HG03135 (cell line): ENCODE data around the gene RECK.
"Not testable (repeated sequence)": the region's sequence is repeated elsewhere in the genome, so short reads cannot be mapped to it uniquely, and the experiment has no call there.

Experiments
- ATAC-seq: cut with Tn5 transposase; IDR thresholded peaks from one replicate; pipeline ENCODE4 v1.9.1; 2021; ENCODE audit warnings: mild to moderate bottlenecking, moderate library complexity; ENCODE audit not compliant: unreplicated experiment

RECK gene

DNA sequence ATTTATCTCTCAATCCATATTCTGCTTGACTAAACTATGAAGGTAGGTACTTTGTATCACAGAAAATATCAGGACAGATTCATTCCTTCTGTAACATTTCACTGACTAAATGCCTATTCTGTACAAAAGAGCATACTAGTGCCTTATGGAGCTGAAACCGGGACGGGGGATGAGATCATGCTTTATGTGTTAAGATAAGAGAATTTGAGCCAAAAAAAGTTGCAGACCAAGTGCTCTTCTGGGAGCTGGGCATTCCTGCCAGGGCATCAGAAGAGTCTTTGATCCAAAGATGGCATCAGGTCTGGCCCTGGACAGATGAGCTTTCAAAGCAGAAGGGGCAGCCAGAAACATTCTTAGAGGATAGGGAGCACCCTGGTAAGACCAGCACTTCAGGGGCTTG is 72.4 kb downstream of the RECK start:
- ATAC-seq = no peak

DNA sequence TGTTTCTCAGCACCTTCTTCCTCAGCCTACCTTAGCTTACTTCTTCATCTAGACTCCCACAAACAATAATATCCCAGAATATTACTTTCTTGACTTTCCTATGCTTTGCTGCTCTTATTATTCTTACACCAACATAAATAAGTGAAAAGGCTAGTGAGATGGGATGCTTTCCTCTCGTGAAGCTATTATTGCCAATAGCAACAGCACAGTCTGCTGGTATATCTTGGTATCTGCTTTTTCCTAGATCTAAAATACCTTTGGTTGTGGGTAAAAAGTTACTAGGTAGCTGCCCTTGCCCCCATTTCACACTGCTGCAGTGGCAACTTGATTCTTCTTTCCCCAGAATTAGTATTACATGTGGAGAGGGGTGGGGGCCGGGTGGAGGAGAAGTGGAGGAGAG is 73.7 kb downstream of the RECK start:
- no peak for ATAC-seq

- ATAC-seq = no peak
Measured at GRCh38 chr9:36112516-36112915, 75.8 kb downstream of the RECK start.

DNA sequence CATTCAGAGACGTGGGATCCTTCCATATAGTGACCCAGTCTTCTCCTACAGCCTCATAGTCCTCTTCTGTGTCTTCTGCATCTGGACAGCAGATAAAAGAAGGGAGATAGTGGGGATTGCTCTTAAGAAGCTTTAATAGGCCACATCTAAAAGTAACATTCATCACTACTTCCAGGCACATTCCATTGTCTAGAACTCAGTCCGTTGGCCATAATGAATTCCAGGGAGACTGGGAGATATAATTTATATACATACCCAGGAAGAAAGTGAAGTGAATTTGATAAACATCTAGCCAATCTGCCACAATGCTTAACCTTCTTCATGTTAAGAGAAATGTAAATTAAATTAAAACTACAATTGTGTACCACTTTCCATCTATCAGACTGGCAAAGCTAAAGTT is 77.3 kb downstream of the RECK start:
- no peak for ATAC-seq

GRCh38 chr9:36116593-36116992 is 79.9 kb downstream of the RECK start:
- no peak for ATAC-seq

DNA sequence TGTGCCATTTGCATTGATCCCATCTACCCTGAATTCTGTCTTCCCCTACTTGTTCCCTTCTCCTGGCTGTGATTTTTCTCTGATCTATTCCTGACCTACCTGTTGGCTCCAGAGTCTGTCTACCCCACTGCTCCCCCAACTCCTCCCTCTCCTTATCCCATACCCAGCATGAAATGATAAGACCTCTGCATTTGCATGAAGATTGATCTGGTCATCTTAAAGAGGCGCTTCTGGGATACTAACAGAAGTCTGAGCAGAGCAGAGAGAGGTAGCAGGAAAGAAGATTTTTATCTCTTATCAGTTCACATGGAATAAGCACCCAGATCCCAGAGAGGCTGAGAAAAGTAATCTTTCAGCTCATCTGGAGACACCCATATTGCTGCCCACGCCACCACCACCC is 81.5 kb downstream of the RECK start:
- ATAC-seq = no peak

DNA sequence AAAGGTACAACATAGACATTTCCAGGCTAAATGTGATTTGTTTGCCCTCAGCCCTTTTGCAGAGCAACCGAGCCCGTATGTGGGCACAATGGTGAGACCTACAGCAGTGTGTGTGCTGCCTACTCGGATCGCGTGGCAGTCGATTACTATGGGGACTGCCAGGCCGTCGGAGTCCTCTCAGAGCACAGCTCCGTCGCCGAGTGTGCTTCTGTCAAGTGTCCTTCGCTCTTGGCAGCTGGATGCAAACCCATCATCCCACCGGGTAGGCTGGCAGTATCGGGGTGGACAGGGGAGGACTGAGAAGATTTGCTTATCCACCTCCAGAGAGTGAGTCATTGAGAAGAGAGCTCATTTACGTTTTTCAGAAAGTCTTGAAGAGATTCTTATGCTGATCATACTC is 82.0 kb downstream of the RECK start:
- ATAC-seq = no peak

DNA sequence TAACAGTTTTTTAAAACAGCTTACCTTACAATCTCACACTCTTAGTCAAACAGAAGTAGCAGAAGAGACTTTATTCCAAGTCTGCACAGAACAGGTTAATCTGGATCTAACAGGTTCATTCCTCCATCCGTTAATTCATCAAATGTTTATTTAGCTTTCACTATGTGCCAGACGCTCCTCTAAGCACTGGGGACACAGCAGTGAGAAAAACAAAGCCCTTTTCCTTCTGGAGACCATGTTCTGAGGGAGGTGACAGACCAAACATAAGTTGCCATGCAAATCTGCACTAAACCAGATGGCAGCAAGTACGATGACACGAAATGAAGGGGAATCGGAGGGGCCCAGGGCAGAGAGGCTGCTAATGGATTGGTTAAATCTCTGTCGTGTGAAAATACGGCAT is 82.8 kb downstream of the RECK start:
- ATAC-seq = no peak

- no peak for ATAC-seq
Measured at GRCh38 chr9:36120705-36121104, 84.0 kb downstream of the RECK start.

DNA sequence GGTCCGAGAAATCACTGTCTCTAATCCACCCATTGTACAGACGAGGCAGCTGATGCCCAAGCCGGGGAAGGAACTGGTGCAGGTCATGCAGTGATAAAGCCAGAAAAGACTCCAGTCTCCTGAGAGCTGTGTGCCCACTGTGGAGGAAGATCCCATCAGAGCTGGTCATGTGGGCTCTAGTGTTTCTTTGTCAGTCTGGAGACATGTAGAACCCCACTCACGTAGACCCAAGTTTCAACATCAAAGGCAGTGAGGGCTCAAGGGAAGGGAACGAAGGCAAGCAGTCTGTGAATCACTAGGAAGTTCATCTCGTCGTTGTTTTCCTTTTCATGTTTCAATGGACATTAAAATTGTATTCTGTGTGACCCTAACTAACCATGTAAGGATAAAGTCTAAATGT is 85.3 kb downstream of the RECK start:
- no peak for ATAC-seq

DNA sequence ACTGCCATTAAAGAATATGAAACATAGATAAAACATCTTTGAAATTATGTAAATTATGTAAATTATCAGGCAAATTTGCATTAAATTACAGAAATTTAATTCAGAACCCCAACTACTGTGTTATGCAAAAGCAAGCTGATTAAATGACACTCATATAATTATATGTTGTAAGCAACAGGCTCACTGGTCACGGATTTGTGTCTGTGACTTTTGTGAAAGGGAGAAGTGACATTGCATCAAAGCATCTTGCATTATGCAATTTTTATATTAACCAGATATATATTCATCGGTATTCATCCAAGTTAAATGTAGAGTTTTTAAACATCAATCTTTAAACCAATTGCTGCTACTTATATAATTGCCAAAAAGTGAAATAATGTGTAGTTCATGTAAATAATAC is 86.8 kb downstream of the RECK start:
- no peak for ATAC-seq

DNA sequence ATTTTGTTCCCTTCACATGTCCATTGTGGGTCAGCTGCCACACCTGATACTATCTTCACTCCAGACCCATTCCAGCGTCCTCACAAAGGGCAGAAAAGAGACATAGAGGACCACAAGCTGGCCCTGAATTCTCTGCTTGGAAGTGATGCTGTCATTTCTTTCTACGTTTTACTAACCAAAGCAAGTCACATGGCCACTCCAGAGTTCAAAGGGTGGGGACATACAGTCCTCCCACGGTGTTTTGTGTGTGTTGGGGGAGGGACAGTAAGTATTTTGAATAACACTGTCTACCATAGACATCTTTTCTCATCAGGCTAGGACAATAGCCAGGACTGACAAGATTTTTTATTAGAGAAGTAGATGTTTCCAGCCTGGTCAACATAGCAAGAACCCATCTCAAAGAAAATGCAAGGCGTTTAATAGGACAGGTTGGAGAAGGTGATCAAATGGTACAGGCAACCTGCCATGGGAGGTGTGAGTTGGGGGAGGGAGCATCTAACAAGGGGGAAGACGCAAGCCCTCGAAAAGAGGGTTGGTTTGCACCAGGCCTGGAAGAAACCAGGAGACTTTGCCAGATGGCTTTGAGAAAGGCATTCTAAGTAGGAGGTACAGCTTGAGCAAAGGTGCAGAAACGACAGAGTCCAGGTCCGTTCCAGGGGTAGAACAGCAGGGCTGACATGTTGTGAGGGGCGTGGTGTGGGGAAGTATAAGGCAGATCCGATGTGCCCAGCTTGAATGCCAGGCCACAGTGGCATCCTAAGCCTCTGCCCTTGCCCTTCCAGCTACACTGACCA is 88.5 kb downstream of the RECK start:
- no peak for ATAC-seq

DNA sequence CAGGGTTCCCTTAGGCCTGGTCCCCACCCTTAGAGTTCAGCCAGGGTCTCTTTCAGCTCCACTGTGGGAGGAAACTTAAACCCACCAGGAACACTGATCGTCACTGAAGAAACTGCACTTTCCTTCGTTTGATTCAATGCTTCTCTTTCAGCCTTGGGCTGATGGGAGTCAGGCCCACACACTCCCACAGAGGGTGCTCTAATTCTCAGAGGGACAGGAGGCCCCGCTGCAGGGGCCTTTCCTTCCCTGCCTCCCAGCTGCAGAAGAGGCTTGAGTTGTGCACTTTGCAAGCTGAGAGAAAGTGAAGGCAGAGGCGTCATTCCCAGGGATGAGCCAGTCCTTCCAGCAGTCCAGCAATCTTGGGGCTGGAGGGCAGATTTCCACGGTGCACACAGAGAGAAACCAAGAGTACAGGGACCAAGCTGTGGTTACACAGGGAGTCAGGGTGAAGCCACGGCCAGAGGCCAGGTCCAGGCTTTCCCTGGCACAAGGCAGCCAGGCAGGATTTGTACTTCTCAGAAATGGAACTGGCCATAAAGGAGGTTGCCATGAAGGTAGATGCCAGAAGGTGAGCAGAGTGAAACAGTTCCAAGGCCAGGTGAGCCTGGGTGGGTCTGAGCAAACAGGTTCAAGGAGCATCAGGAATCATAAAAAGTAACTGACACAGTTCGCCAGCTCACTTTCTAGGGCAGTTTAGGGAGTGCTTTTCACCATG is 89.5 kb downstream of the RECK start:
- no peak for ATAC-seq

DNA sequence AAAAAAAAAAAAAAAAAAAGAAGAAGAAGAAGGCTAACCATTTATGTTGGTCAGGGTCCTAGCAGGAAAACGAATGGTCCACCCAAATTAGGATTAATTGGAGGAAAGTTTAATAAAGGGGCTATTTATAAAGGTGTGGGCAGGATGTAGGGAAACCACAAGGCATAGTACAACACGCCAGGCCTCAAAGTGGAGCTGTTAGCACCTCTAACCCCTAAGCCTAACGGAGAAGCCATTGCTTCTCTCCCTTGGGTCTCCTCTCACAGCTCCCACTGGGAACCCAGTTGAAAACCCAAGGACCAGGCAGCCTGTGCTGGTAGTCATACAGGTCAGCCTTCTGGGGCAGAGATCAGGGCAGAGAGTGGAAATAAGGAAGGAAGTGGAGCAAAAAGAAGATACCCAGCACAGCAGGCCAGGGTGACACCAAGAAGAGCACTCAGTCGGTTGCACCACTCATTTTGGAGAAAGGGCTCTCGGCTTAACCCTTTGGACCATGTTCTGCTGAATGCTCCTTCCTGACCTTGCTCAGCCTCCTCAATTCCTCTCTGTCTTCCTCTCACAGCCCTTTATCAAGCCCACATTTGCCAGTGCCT is 91.0 kb downstream of the RECK start:
- no peak for ATAC-seq

- ATAC-seq = no peak
Measured at GRCh38 chr9:36128349-36128748, 91.6 kb downstream of the RECK start.

- ATAC-seq = no peak
Measured at GRCh38 chr9:36129139-36129538, 92.4 kb downstream of the RECK start.

GRCh38 chr9:36131666-36132065 is 95.0 kb downstream of the RECK start:
- ATAC-seq = not testable (repeated sequence)

DNA sequence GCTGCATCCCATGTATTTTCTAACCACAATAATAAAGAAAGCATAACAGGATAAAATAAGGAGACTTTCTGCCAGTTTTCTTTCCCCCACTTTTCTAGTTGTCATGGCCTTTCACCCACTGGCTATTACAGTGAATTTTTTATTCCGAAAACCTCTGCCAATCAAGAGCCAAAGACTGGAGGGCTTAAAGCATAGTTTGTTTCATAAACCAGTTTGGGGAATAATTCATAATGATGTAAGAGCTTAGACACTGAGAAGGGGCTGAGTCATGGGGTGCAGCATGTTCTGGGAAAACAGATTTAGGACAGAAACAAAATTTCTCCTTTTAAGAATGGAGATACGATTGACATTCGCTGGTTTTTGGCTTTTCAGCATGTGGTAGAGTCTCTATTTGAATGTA is 95.4 kb downstream of the RECK start:
- no peak for ATAC-seq

GRCh38 chr9:36134761-36135505 is 98.2 kb downstream of the RECK start:
- no peak for ATAC-seq

GRCh38 chr9:36135741-36136271 is 99.1 kb downstream of the RECK start:
- no peak for ATAC-seq

DNA sequence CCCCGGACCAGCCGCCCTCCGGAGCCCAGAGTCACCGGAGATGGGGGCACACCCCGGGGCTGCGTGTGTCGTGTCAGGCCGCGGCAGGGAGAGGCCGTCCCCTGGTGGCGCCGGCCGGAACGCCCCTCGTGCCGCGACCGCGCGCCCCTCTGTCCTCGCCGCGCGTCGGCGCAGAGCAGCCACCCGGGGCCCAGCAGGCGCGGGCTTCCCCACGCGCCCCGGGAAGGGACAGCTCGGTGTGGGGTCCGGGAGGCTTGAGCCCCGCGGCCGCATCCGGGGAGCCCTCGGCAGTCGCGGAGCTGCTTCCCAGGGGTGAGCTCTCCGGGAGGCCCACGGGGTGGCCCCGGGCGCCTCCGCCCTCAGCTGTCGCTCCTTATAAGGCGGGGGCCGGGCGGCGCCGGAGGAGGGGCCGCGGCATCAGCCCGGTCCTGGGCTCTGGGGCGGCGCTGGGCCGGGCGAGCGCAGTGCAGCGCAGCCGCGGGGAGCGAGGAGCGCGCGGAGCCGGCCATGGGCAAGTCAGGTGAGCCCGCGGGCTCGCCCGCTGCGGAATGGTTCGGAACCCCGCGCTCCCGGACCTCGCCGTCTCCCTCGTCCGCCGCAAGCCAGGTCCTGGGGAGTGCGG is 99.7 kb downstream of the RECK start, which contains the start of gene GLIPR2:
TSS of gene GLIPR2 (plus strand) at position 462 of the 622 bp plus-strand sequence. CDS start at position 508, 46 bp downstream.
- peak; percentile 96 for ATAC-seq
